COLO829 (cell line): ENCODE measurements around the gene GFOD1.
"Not testable (repeated sequence)": the region's sequence is repeated elsewhere in the genome, so short reads cannot be mapped to it uniquely, and the experiment has no call there.

Experiments
- DNase-seq: peaks from one replicate; pipeline ENCODE4 v3.0.0; 2012; ENCODE audit warnings: low spot score

GFOD1 gene

DNA sequence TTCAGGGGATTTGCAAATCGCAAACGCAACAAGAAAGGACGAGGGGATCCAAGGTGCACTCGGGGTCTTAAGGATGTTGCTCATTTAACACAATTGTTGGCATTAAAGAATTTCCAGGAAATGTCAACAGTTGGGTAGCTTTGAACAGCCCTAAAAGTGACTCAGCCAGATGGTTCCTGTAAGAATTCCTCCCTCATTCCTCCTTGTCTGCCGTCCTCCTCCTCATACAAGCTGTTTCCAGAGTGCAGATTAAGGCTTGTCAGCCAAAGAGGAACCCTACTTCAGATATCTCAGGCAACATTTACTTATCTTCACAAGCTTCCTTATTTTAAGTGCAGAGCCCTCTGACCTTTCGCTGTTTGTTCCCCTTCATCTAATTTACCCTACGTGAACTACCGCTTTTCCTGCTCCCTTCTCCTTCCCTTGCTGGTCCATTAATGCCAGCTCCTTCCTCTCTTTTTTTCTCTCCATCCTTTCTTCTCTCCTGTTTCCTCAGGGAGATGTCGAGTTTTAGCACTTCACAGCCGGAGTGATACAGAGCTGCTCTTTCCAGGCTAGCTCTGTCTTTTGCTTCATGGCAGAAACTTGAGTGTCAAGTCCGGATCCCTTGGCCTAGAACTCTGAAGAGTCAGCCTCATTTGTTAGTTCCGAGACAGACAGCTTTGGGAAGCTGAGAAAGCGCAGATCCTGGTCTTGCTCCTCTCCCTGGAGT is 132.9 kb downstream of the GFOD1 start:
- DNase-seq = no peak

DNA sequence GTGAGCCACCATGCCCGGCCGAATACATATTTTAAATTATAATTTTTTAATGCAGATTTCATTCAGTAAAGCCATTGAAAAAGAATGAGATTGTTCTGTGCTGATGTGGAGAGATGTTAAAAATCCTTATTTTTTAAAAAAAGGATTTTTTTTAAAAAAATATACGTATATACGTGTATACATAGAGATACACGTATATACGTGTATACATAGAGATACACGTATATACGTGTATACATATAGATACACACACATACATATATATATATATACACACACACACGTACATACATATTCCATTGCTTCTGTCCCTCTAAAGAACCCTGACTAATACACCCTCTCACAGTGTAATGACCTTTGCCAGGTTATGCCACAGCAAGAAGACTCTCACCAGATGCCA is 135.2 kb downstream of the GFOD1 start:
- no peak for DNase-seq

DNA sequence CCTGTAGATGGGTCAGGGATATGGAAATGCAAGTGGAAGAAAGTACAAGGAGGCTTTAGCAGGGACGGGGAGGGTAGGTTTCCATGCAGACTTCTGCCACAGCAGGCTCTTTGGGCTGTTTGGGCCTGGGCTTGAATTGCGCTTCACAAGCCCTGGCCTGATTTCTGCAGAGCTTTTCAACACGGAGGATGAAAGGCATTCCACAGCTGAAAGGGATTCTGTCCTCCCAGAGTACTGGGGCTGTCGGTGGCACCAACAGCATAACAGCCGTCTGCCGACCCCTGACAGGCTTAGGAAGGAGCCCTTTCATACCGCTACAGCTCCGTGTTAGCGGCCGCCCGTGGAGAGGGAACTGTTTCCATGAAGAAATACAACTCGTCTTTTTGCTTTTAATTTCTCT is 136.1 kb downstream of the GFOD1 start:
- DNase-seq = no peak

DNA sequence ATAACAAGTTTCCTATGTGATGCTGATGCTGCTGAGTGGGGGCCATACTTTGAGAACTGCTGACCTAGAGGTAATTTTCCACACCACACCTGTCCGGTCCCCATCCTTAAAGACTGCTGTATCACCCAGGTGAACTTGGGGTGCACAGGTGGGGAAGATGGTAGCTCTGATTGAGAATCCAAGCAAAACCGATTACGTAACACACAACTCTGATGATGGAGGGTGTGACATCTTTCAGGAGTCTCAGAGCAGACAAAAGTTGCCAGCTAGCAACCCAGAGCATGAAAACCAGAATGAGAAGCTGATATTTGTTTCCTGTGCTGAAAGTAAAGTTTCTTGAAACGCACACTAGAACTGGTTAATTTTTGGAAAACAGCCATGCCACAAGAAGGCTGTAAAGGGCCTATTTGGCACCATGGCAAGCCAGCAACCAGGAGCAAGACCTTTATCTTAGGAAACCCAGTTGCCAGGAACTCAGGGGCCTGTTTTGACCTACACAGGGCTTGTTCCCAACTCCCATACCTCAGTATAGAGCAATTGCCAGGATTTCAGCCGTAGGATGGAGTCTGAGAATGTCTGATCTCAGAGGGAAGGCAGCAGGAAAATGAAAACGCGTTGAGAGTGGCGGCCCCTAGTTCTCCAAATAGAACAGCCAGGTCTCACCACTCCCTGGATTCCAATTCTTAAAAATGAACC is 137.4 kb downstream of the GFOD1 start:
- DNase-seq = no peak

DNA sequence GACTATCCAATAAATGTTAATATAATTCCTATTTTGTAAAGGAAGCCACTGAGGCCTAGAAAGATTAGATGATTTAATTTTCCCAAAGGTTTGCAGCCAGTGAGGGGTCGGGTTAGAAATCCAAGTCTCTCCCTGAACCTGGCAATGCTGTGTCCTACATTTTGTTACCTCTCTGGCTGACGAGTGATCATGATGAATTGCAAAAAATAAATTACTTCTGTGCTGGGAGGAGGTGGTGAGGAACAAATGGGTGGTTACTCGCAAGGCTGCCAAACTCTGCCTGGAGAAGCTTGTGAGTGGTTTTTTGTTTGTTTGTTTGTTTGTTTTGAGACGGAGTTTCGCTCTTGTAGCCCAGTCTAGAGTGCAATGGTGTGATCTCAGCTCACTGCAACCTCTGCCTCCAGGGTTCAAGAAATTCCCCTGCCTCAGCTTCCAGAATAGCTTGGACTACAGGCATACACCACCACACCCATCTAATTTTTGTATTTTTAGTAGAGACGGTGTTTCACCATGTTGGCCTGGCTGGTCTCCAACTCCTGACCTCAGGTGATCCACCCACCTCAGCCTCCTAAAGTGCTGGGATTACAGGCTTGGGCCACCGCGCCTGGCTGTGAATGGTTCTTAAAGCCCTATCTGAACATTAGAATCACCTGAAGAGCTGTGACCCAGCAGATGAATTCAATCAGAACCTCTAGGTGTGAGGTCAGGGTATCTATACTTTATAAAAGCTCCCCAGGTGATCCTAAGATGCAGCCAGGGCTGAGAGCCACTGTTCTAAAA is 138.9 kb downstream of the GFOD1 start:
- DNase-seq = no peak

DNA sequence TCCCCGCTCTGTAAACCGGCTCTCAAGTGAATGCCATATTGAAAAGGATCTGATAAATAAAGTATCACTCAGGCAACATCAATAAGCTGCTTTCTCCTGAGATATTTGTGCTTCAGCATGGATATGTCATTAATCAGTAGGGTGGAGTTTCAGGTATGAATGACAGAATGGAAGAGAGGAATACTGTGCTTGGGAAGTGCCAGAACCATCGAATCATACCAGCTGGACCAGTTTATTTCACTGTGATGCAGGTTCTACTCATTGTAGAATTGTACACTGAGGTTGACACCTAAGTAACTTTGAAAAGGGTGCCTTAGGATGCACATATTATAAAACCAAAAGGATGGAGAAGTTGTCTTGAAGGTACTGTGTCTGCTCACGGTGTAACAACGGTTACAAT is 141.2 kb downstream of the GFOD1 start:
- no peak for DNase-seq

DNA sequence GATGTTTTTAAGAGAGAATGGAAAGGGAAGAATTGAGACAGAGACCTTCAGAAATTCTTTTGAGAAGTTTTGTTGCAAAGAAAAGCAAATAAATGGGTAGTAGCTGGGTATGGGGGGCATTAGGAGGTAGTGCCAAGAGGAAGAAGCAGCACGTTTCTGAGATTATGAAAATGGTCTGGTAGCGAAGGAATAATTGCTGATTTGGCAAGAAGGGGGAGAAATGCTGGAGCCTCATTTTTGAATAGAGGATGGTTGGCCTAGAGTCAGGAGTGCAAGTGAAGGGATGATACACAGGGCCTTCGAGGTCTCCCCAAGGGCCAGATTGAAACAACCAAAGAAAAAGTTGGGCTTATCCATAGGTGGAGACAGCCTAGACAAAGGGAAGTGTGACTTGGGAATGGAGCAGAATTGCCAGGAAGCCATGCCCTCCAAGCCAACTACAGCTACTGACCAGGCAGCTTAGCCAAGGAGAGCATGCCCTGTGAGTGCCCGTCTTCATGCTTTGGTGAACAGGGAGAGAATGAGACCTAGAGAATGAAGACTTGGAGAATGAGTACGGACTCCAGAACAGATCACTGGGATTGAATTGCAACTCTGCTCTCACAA is 144.9 kb downstream of the GFOD1 start:
- no peak for DNase-seq

DNA sequence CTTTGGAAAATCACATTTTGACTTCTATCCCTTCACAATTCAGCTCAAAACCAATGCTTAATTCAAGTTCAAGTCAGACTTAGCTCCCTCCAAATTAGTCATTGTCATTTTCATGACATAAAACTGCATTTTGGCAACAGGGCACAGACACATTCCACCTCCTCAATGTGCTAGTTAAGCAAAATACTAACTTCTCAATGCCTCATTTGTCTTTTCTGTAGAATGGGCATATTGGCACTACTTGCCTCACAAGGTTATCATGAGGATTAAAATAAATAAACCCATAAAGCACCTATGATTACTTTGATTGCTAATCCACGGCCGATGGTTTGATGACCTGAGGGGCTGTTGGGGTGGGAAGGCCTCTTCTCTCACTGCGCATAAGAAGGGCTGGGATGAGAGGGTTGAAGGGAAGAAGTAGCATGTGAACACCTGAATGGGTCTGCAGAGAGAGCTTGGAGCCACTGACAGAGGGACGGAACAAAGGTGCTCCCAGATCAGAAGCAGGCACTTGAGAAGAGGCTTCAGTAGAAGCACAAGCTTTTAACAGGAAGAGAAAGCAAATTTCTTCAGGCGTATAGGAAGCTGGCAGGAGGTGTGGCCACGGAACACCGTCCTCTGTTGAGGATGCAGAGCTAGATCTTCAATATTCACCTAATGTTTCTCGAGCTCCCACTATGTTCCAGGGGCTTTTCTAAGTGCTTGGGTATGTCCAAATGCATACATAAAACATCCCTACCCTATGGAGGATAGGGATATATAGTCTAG is 147.4 kb downstream of the GFOD1 start:
- no peak for DNase-seq

DNA sequence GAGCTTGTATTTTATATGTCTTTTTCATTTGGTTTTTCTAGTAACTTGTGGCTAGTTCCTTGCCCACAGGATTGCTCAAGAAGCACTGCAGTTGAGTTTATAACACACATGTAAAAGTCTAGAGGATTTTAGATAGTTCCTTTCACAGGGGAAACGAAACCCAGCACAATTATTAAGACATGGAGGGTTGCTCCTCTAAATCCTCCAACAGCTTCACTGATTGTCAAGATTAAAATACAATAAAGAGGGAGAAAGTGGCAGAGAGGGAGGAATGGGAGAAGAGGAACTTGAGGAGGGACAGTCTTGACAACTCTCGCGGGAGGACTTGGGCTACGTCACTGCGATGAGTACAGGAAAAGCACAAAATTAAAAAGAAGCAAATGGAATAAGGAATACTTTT is 149.4 kb downstream of the GFOD1 start:
- DNase-seq = no peak

DNA sequence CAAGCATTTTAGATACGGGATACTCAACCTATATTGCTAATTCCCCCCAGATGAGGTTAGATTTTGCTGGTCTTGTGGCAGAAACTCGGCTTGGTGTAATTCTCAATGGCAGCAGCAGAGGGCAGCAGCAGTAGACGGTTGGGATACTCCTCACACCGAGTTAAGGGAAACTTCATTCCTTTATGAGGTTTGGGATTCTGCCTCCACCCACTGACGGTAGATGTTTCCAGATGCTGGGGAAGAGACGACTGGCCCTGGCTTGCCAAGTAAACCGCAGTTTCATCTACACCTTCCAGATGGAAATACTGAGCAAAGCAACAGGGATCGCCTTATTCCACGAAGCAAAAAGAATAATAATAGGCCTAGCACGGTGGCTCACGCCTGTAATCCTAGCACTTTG is 150.8 kb downstream of the GFOD1 start:
- peak; percentile 87 for DNase-seq

DNA sequence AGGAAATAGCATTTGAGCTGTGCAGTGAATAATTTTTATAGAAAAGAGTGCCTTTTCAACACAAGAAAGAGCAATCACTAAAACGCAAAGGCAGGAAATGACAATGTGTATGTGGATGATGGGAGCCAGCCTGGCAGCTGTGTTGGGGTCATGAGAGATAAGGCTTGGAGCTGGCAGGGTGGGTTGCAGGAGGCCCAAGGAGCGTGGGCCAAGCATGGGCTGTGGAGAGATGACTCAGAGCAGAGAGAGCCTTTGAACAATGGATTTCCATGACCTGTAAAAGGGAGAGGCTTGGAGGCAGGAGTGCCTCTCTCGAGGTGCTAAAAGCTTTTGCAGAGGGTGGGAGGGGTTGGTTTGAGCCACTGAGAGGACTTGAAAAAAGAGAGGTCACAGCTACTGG is 152.4 kb downstream of the GFOD1 start:
- no peak for DNase-seq

DNA sequence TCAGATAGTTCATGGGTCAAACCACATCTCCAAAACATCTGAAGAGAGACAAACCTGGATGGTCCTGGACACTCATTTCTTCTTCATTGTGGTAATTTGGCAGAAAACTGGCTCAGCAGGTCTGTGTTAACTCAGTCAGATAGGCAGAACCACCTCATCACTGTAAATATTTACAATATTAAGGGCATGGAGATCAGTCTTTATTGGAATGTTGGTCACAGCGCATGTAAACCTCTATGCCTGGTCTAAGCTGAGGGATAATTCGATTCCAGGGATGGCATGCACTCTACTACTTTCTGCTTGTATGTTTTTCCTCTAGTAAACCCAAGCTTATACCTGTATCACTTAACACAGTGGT is 155.1 kb downstream of the GFOD1 start:
- DNase-seq = no peak

DNA sequence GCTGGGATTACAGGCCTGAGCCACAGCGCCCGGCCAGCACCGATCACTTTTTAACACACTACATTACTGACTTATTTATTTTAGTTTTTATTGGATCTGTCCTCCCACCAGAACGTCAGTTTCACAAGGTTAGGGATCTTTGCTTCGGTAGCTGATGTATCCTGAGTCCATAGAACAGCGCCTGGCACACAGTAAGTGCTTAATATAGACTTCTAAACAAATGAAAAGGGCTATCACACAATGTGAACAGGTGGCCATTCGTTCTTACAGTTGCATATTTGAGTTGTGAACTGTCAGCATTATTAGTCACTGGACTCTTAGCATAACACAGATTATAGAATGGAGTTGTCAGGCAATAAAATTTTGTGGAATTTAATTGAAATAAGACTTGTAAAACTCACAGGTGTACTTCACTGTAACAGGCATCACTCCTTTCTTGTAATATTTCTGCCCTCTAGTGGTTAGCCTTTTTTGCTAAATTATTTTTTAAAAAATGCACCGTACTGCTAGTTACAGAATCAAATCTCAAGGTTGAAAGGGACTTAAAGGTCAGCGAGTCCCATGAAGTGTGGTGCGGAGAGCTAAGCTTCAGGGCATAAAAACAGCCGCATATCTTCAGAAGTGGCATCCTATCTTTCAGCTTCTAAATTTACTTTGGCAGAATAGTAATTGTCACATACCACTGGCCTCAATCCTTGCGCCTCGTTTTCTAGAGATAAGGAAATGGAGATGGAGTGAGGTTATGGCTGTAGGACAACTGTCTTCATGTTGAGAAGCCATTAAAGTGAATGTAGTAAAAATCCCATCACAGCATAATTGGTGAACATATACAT is 155.7 kb downstream of the GFOD1 start:
- DNase-seq = peak; percentile 32

DNA sequence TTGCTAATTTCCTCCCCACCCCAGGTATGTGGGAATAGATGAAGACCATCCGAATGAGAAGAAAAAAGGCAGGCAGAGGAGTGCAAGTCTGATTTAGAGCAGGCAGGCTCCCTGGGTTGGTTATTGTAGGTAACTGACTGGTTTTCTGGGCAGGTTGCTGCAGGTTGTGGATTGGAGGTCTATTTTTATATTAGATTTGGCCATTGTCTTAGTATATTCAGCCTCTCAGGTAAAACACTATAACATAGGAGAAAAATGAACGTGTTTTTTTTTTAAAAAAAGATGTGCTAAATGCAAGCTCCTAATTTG is 158.6 kb downstream of the GFOD1 start:
- no peak for DNase-seq

DNA sequence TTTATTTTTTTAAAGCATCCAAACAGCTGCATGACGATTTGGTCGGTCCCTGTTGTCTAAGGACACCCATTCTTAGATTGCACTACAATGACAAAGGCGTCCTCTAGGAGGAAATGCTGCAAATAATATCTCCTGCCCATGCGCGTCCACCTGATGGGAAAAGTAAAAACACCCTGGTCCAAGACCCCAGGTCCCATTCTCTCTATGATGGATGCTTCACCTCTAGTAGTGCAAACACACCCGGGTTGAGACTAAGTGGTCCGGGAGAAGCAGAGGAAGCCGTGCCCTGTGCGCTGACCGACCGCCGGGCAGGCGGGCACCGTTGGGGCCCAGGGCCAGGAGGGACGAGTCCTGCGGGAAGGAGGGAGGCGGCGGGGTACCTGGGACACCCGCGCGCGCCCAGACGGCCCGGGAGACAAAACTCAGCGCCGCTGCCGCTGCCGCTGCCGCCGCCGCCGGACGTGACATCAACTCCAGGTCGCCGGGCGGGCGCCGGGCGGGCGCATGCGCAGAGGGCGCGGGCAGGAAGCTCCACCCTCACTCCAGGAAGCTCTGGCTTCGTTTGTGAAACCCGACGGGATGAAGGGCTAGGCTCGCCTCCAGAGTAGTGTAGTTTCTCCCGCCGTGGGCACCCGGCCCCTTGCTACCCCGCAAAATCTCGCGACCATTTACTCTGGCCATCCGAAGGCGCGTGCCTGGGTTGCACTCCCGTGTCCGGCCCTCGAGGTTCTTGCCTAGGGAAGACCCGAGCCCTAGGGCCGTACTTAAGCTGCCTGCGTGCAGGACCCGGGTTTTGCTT is 159.1 kb downstream of the GFOD1 start, which contains the start of gene TBC1D7:
TSS of gene TBC1D7 (minus strand) at position 462 of the 799 bp plus-strand sequence. CDS start 1,639 bp downstream, outside the sequence.
- DNase-seq = peak; percentile 94

DNA sequence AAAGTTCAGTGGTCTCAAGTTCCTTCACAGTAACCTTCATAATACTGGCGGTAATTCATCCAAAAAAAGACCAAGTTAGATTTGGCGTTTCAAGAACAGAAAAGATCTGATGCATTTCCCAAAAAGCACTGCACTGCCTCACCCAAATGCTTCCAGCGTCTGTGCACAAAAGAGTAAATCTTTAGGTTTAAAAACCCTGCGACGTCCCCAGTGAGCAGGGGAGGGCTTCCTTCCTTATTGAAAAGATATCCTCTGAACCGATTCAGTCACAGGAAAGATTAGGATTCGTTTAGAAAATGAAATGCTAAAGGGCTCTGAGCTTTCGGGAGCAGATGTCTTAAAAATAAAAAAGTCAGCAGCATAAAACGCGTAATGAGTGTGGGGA is 159.7 kb downstream of the GFOD1 start:
- no peak for DNase-seq

DNA sequence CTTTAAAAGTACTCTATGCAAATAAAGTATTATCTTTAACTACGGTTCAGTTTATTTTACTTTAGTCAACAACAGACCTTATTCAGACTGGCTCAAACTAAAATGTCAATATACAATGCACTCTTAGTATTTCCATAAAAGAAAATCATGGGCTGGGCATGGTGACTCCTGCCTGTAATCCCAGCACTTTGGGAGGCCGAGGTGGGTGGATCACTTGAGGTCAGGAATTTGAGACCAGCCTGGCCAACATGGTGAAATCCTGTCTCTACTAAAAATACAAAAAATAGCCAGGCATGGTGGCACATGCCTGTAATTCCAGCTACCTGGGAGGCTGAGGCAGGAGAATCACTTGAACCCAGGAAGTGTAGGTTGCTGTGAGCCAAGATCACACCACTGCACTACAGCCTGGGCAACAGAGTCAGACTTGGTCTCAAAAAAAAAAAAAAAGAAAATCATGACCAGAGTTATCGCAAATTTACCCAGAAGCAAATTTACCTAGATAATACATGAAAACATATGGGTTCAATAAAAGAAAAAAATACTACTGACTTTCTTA is 161.3 kb downstream of the GFOD1 start:
- DNase-seq = not testable (repeated sequence)

DNA sequence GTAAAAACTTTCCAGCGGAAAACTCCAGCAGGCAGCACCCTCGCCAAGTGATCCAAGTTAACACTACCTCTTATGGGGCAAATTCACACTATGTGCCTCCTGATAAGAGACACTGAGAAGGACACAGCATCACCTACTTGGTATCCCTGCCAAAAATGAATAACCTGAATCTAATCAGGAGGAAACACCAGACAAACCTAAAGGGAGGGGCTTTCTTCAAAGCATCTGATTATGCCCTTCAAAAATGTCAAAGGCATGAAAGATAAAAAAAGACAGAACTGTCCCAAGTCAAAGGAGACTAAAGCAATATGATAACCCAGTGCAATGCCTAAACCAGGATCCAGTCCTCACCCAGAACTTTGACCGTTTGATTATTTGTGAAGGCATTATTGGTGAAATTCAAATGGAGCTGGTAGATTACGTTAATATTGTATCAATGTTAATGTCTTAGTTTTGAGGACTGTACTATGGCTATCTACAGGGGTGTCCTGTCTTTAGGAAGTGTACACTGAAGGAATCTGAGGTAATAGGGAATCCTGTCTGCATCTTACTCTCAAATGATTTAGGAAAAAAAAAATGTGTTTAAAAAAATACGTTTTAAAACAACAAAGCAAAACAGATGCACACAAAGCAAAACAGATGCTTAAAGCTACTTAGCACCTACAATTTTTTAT is 167.4 kb downstream of the GFOD1 start:
- DNase-seq = no peak

DNA sequence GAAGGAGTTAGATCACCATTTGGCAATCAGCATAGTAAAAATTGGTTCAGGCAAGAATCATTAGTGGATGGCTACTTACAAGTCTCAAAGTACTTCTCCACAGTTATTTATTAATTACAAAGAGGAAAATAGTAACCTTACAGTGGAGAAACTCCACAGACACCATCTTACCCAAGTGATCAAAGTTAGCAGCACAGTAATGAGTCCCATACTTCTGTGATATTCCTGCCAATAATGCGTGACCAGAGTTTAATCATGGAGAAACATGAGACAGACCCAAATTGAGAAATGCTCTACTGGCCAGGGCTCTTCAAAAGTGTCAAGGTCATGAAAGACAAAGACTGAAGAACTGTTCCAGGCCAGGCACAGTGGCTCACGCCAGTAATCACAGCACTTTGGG is 168.6 kb downstream of the GFOD1 start:
- DNase-seq = no peak
